ENCODE data around the gene KIF19.

The KIF19 gene

GRCh38 chr17:74337834-74338500 lies 11.9 kb downstream of the KIF19 start:
- H3K79me2 ChIP-seq (ENCODE audit: control insufficient read depth, insufficient read depth, low read length), result no peaks in the 10 kb centered on the region
- H3K79me1 ChIP-seq (ENCODE audit: low read length), result no peaks in the 10 kb centered on the region
- no peak overlapping the region for H3K4ac ChIP-seq (ENCODE audit: low read depth, low read length)
- no peak overlapping the region for H4K5ac ChIP-seq (ENCODE audit: low read length)
- no peak overlapping the region for H2BK15ac ChIP-seq (replicated peaks; ENCODE audit: low read depth)
- no peak overlapping the region for H3K9ac ChIP-seq (ENCODE audit: low read length)
- no peak overlapping the region for H2BK5ac ChIP-seq (ENCODE audit: low read length)
- H3K27ac ChIP-seq (ENCODE audit: low read depth, low read length), result no peak overlapping the region
- no peak overlapping the region for H4K8ac ChIP-seq (ENCODE audit: low read depth, low read length)
- no CpG with 5 or more reads among the region's 12 CpGs for WGBS (ENCODE audit: extremely low coverage, insufficient coverage, low lambda C conversion rate)
- no peaks in the 10 kb centered on the region for H3K27me3 ChIP-seq (ENCODE audit: insufficient read depth, low read length, poor library complexity)
- H3K4me2 ChIP-seq (ENCODE audit: low read length), result no peak overlapping the region
- DNase-seq, result no peak
- H2AK5ac ChIP-seq (ENCODE audit: low read length), result no peak overlapping the region
- H3K23ac ChIP-seq (ENCODE audit: low read length), result no peak overlapping the region
- H3K56ac ChIP-seq (ENCODE audit: low read length), result no peak overlapping the region
- no peaks in the 10 kb centered on the region for H3K36me3 ChIP-seq (ENCODE audit: control insufficient read depth, insufficient read depth, low read length)
- H3K4me1 ChIP-seq (ENCODE audit: control insufficient read depth, low read depth, low read length), result no peaks in the 10 kb centered on the region
- H3K4me3 ChIP-seq (ENCODE audit: low read length), result no peak overlapping the region
- H2BK120ac ChIP-seq (ENCODE audit: low read depth, low read length), result no peak overlapping the region
- H3K18ac ChIP-seq (ENCODE audit: low read length), result no peak overlapping the region

DNA sequence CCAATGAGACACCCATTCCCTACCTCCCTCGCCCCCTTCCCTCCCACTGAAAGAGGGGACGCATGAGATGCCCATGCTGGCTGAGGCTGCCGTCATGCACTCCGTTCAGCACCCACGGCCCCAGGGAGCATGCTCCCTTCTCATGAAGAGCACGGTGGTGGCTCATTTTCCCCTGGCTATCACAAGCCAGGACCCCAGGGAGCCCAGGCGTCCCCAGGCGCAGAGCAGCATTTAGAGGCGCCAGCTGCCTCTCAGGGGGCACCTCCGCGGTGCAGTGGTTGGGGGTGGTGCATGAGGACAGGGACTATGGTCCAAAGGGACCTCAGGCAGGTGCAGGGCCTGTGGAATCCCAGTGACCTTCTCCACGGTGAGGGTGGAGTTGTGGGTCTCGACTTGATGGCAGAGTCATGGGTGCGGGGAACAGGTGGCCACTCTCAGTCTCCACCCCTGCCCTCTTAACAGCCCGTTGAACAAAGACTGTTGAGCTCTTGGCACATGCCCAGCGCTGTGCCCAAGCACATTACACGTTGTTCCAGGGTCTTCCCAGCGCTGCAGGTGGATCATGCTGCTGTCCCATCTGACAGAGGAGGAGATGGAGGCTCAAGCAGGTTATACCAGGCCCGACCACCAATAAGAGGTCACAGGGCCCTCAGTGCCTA lies 13.6 kb downstream of the KIF19 start:
- H2BK15ac ChIP-seq (replicated peaks; ENCODE audit: low read depth), result no peak overlapping the region
- H4K5ac ChIP-seq (ENCODE audit: low read length), result no peak overlapping the region
- H3K9ac ChIP-seq (ENCODE audit: low read length), result no peak overlapping the region
- H3K4me1 ChIP-seq (ENCODE audit: control insufficient read depth, low read depth, low read length), result no peaks in the 10 kb centered on the region
- H3K79me1 ChIP-seq (ENCODE audit: low read length), result no peaks in the 10 kb centered on the region
- no peak overlapping the region for H2BK5ac ChIP-seq (ENCODE audit: low read length)
- no peak overlapping the region for H3K4ac ChIP-seq (ENCODE audit: low read depth, low read length)
- H3K23ac ChIP-seq (ENCODE audit: low read length), result no peak overlapping the region
- H3K27ac ChIP-seq (ENCODE audit: low read depth, low read length), result no peak overlapping the region
- no peaks in the 10 kb centered on the region for H3K36me3 ChIP-seq (ENCODE audit: control insufficient read depth, insufficient read depth, low read length)
- no CpG with 5 or more reads among the region's 19 CpGs for WGBS (ENCODE audit: extremely low coverage, insufficient coverage, low lambda C conversion rate)
- H3K18ac ChIP-seq (ENCODE audit: low read length), result no peak overlapping the region
- no peak overlapping the region for H3K4me2 ChIP-seq (ENCODE audit: low read length)
- no peak overlapping the region for H3K56ac ChIP-seq (ENCODE audit: low read length)
- H3K4me3 ChIP-seq (ENCODE audit: low read length), result no peak overlapping the region
- no peak overlapping the region for H4K8ac ChIP-seq (ENCODE audit: low read depth, low read length)
- H2BK120ac ChIP-seq (ENCODE audit: low read depth, low read length), result no peak overlapping the region
- no peaks in the 10 kb centered on the region for H3K27me3 ChIP-seq (ENCODE audit: insufficient read depth, low read length, poor library complexity)
- no peak for DNase-seq
- H3K79me2 ChIP-seq (ENCODE audit: control insufficient read depth, insufficient read depth, low read length), result no peaks in the 10 kb centered on the region
- no peak overlapping the region for H2AK5ac ChIP-seq (ENCODE audit: low read length)

DNA sequence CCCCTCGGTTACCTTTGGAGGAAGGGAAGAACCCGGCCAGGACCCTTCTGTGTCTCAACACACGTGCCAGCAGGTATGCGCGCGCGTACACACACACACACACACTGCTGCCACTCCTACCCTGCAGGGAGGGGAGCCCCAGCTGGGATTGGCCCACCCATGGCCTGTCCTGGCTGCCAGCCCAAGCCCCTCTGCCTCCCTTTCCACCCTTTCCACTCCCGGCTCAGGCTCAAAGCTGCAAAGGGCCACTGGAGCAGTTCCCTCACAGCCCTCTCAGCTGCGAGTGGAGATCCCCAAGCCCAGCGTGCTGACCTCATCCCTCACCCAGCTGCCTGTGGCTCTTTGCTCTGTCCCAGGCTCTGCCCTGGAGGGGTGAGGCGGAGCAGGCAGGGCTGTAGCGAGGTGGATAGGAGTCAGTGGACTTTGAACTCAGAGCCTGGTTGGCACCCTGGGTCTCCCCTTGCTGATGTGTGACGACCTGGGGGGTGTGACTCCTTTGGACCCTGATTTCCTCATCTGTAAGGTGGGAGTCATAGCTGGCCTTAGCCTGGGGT lies 14.5 kb downstream of the KIF19 start:
- Histone ChIP-seq H2BK5ac (ENCODE audit: low read length) (no peak overlapping the region), H2AK5ac (ENCODE audit: low read length) (no peak overlapping the region), H3K23ac (ENCODE audit: low read length) (no peak overlapping the region), H4K8ac (ENCODE audit: low read depth, low read length) (no peak overlapping the region), H3K36me3 (ENCODE audit: control insufficient read depth, insufficient read depth, low read length) (no peaks in the 10 kb centered on the region), H2BK15ac (replicated peaks; ENCODE audit: low read depth) (no peak overlapping the region), H4K5ac (ENCODE audit: low read length) (no peak overlapping the region), H3K27ac (ENCODE audit: low read depth, low read length) (no peak overlapping the region), H3K56ac (ENCODE audit: low read length) (no peak overlapping the region), H3K4ac (ENCODE audit: low read depth, low read length) (no peak overlapping the region), H3K9ac (ENCODE audit: low read length) (no peak overlapping the region), H3K79me2 (ENCODE audit: control insufficient read depth, insufficient read depth, low read length) (no peaks in the 10 kb centered on the region), H3K79me1 (ENCODE audit: low read length) (no peaks in the 10 kb centered on the region), H3K4me1 (ENCODE audit: control insufficient read depth, low read depth, low read length) (no peaks in the 10 kb centered on the region), H3K4me2 (ENCODE audit: low read length) (no peak overlapping the region), H3K27me3 (ENCODE audit: insufficient read depth, low read length, poor library complexity) (no peaks in the 10 kb centered on the region), H3K18ac (ENCODE audit: low read length) (no peak overlapping the region), H2BK120ac (ENCODE audit: low read depth, low read length) (no peak overlapping the region), H3K4me3 (ENCODE audit: low read length) (no peak overlapping the region)
- no peak for DNase-seq
- no CpG with 5 or more reads among the region's 13 CpGs for whole genome bisulfite sequencing (ENCODE audit: extremely low coverage, insufficient coverage, low lambda C conversion rate)

GRCh38 chr17:74342224-74342623 lies 16.2 kb downstream of the KIF19 start:
- no peaks in the 10 kb centered on the region for H3K79me2 ChIP-seq (ENCODE audit: control insufficient read depth, insufficient read depth, low read length)
- no peak overlapping the region for H3K23ac ChIP-seq (ENCODE audit: low read length)
- H3K27me3 ChIP-seq (ENCODE audit: insufficient read depth, low read length, poor library complexity), result no peaks in the 10 kb centered on the region
- H3K18ac ChIP-seq (ENCODE audit: low read length), result no peak overlapping the region
- H3K4ac ChIP-seq (ENCODE audit: low read depth, low read length), result no peak overlapping the region
- H3K56ac ChIP-seq (ENCODE audit: low read length), result no peak overlapping the region
- H3K4me2 ChIP-seq (ENCODE audit: low read length), result no peak overlapping the region
- no peak overlapping the region for H2BK5ac ChIP-seq (ENCODE audit: low read length)
- no peak for DNase-seq
- no CpG with 5 or more reads among the region's 10 CpGs for WGBS (ENCODE audit: extremely low coverage, insufficient coverage, low lambda C conversion rate)
- H3K79me1 ChIP-seq (ENCODE audit: low read length), result no peaks in the 10 kb centered on the region
- H3K4me1 ChIP-seq (ENCODE audit: control insufficient read depth, low read depth, low read length), result no peaks in the 10 kb centered on the region
- H2BK120ac ChIP-seq (ENCODE audit: low read depth, low read length), result no peak overlapping the region
- no peak overlapping the region for H3K27ac ChIP-seq (ENCODE audit: low read depth, low read length)
- H4K8ac ChIP-seq (ENCODE audit: low read depth, low read length), result no peak overlapping the region
- H3K36me3 ChIP-seq (ENCODE audit: control insufficient read depth, insufficient read depth, low read length), result no peaks in the 10 kb centered on the region
- H4K5ac ChIP-seq (ENCODE audit: low read length), result no peak overlapping the region
- no peak overlapping the region for H2AK5ac ChIP-seq (ENCODE audit: low read length)
- no peak overlapping the region for H2BK15ac ChIP-seq (replicated peaks; ENCODE audit: low read depth)
- no peak overlapping the region for H3K9ac ChIP-seq (ENCODE audit: low read length)
- H3K4me3 ChIP-seq (ENCODE audit: low read length), result no peak overlapping the region

DNA sequence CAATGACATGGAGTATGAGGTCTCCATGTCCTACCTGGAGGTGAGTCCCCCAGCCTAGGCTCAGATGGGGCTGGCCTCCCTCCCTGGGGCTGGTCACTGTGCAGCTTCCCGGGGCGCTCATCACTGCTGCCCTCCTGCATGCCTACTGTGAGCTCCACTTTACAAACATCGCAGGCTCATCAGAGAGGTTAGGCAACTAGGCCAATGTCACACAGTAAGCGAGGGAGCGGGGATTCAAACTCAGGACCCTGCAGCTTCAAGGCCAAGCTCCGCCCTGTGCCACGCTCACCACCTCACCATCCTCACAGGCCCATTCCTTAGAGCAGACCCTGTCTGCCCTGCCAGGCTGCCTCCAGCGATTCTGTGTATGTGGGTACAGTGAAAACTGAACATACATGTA lies 17.1 kb downstream of the KIF19 start:
- no peak overlapping the region for H2AK5ac ChIP-seq (ENCODE audit: low read length)

More for the DNA sequence above, 17.1 kb downstream of the KIF19 start:
- no peak overlapping the region for H3K56ac ChIP-seq (ENCODE audit: low read length)
- no peak overlapping the region for H3K4me2 ChIP-seq (ENCODE audit: low read length)
- H2BK15ac ChIP-seq (replicated peaks; ENCODE audit: low read depth), result no peak overlapping the region
- no peak for DNase-seq
- no peaks in the 10 kb centered on the region for H3K79me1 ChIP-seq (ENCODE audit: low read length)
- no peak overlapping the region for H3K23ac ChIP-seq (ENCODE audit: low read length)
- no peak overlapping the region for H3K4me3 ChIP-seq (ENCODE audit: low read length)
- H3K36me3 ChIP-seq (ENCODE audit: control insufficient read depth, insufficient read depth, low read length), result no peaks in the 10 kb centered on the region
- H3K9ac ChIP-seq (ENCODE audit: low read length), result no peak overlapping the region
- H3K79me2 ChIP-seq (ENCODE audit: control insufficient read depth, insufficient read depth, low read length), result no peaks in the 10 kb centered on the region
- no peak overlapping the region for H4K5ac ChIP-seq (ENCODE audit: low read length)
- H3K4me1 ChIP-seq (ENCODE audit: control insufficient read depth, low read depth, low read length), result no peaks in the 10 kb centered on the region
- no peaks in the 10 kb centered on the region for H3K27me3 ChIP-seq (ENCODE audit: insufficient read depth, low read length, poor library complexity)
- WGBS (ENCODE audit: extremely low coverage, insufficient coverage, low lambda C conversion rate), result no CpG with 5 or more reads among the region's 8 CpGs
- H2BK5ac ChIP-seq (ENCODE audit: low read length), result no peak overlapping the region
- no peak overlapping the region for H3K27ac ChIP-seq (ENCODE audit: low read depth, low read length)
- H2BK120ac ChIP-seq (ENCODE audit: low read depth, low read length), result no peak overlapping the region
- H3K4ac ChIP-seq (ENCODE audit: low read depth, low read length), result no peak overlapping the region
- H4K8ac ChIP-seq (ENCODE audit: low read depth, low read length), result no peak overlapping the region
- no peak overlapping the region for H3K18ac ChIP-seq (ENCODE audit: low read length)
